Measurements from ENCODE around the gene PLPPR1. TPM values are rescaled to one million over a fixed set of nuclear protein-coding genes. Genes with fewer than 3 reads are reported as not detected.

Gene PLPPR1
- total and polyA plus RNA-seq, 2 experiments from 2014 or later, result 1.3 to 3.7 TPM

GRCh38 chr9:101172616-101173015 lies 144.1 kb downstream of the PLPPR1 start:
- no peaks in the 10 kb centered on the region for H3K27me3 Mint-ChIP-seq (ENCODE audit: insufficient read depth, low read depth, poor library complexity)
- H3K36me3 Mint-ChIP-seq (ENCODE audit: low read depth), result no peaks in the 10 kb centered on the region
- Histone ChIP-seq H3K27ac (ENCODE audit: low read depth) (no peak overlapping the region), H4K20me1 (replicated peaks; ENCODE audit: insufficient read depth) (no peaks in the 10 kb centered on the region), H3K27me3 (ENCODE audit: insufficient read depth) (no peaks in the 10 kb centered on the region), H3K4me2 (no peak overlapping the region), H3K79me2 (replicated peaks; ENCODE audit: insufficient read depth) (no peaks in the 10 kb centered on the region), H3K36me3 (ENCODE audit: insufficient read depth) (no peaks in the 10 kb centered on the region), H3K4me1 (ENCODE audit: insufficient read depth) (no peaks in the 10 kb centered on the region), H3K4me3 (no peak overlapping the region), H3K9me2 (ENCODE audit: insufficient read depth) (no peaks in the 10 kb centered on the region), H2AFZ (no peak overlapping the region), H3F3A (replicated peaks; ENCODE audit: low read depth) (no peaks in the 10 kb centered on the region)
- TF ChIP-seq CTCF (conservative IDR thresholded peaks at IDR 0.05; ENCODE audit: low read depth in 2 of 2) (no peak), EZH2 (IDR thresholded peaks at IDR 0.05; ENCODE audit: low read depth, unreplicated experiment) (no peak), ETS1 (IDR thresholded peaks at IDR 0.05) (no peak)
- no peaks in the 10 kb centered on the region for H3K9me3 Mint-ChIP-seq
- DNase-seq (ENCODE audit: low spot score) (no peak), ATAC-seq (no peak)
- no peak overlapping the region for H3K4me3 Mint-ChIP-seq
- peaks cover under 1% of the 10 kb centered on the region; the same call in 1 of the 3 replicates for H3K4me1 Mint-ChIP-seq
- no peak overlapping the region for H3K27ac Mint-ChIP-seq

GRCh38 chr9:101173907-101174306 lies 145.4 kb downstream of the PLPPR1 start:
- Mint-ChIP-seq H3K4me3 (no peak overlapping the region), H3K4me1 (no peaks in the 10 kb centered on the region)
- TF ChIP-seq REST (IDR thresholded peaks at IDR 0.05; ENCODE audit: unreplicated experiment), result no peak
- TF ChIP-seq POLR2AphosphoS5 (IDR thresholded peaks at IDR 0.05; ENCODE audit: low read depth), result no peak
- TF ChIP-seq ZNF331 (CRISPR knock-in tag; IDR thresholded peaks at IDR 0.05; ENCODE audit: low read depth), result no peak
- TF ChIP-seq STAT1 (IDR thresholded peaks at IDR 0.05; ENCODE audit: unreplicated experiment), result no peak
- TF ChIP-seq EZH2 (IDR thresholded peaks at IDR 0.05; ENCODE audit: low read depth, unreplicated experiment), result no peak
- TF ChIP-seq NANOG (IDR thresholded peaks at IDR 0.05; ENCODE audit: borderline replicate concordance), result no peak
- no peak for TF ChIP-seq CREB1 (CRISPR knock-in tag; IDR thresholded peaks at IDR 0.05; ENCODE audit: low read depth)
- no peak for TF ChIP-seq ZNF114 (CRISPR knock-in tag; IDR thresholded peaks at IDR 0.05)

More at GRCh38 chr9:101173907-101174306, 145.4 kb downstream of the PLPPR1 start:
- DNase-seq (ENCODE audit: low spot score) (no peak), ATAC-seq (no peak)
- Mint-ChIP-seq H3K27ac (no peak overlapping the region), H3K27me3 (ENCODE audit: insufficient read depth, low read depth, poor library complexity) (no peaks in the 10 kb centered on the region), H3K36me3 (ENCODE audit: low read depth) (no peaks in the 10 kb centered on the region), H3K9me3 (no peaks in the 10 kb centered on the region)
- H2AFZ ChIP-seq, result no peak overlapping the region
- H3K4me2 ChIP-seq, result no peak overlapping the region
- H4K20me1 ChIP-seq (replicated peaks; ENCODE audit: insufficient read depth), result no peaks in the 10 kb centered on the region
- H3K79me2 ChIP-seq (replicated peaks; ENCODE audit: insufficient read depth), result no peaks in the 10 kb centered on the region
- H3K36me3 ChIP-seq (ENCODE audit: insufficient read depth), result no peaks in the 10 kb centered on the region
- peaks cover 4% of the 10 kb centered on the region; the same call in 1 of the 2 replicates for H3K9me2 ChIP-seq (ENCODE audit: insufficient read depth)
- no peaks in the 10 kb centered on the region for H3F3A ChIP-seq (replicated peaks; ENCODE audit: low read depth)
- no peak overlapping the region for H3K27ac ChIP-seq (ENCODE audit: low read depth)
- no peaks in the 10 kb centered on the region for H3K4me1 ChIP-seq (ENCODE audit: insufficient read depth)
- H3K4me3 ChIP-seq, result no peak overlapping the region
- no peaks in the 10 kb centered on the region for H3K27me3 ChIP-seq (ENCODE audit: insufficient read depth)

Data from GM23338 (cell line).